Measurements from ENCODE around the gene F10.

DNA sequence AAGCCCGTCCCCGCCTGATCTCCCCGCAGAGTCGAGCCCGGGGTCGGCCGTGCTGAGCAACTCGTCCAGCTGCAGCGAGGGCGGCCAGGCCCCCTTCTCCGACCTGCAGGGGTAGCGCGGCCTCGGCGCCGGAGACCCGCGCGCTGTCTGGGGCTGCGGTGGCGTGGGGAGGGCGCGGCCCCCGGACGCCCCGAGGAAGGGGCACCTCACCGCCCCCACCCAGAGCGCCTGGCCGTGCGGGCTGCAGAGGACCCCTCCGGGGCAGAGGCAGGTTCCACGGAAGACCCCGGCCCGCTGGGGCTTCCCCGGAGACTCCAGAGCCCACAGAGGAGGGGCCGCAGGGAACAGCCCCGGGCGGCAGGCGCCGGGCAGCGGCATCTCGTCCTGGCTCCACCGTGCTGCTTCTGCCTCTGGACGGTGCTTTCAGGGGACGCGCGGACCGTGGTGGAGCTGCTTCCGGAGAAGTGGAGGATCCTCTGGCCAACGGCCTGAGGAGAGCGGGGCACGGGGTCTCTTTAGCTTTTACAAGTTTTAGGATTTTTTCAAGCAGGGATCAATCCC is 25.8 kb upstream of the F10 start:
- TF ChIP-seq CTCF (IDR thresholded peaks at IDR 0.05) (no peak), SIN3A (IDR thresholded peaks at IDR 0.05; ENCODE audit: borderline replicate concordance, insufficient read depth, low read depth, low read length) (no peak)

Data from Panc1 (cell line).